Measurements from ENCODE around the gene SMIM38.

GRCh38 chr11:69114811-69115523, 40.8 kb upstream of the SMIM38 start:
- TF ChIP-seq, protein P1, sequence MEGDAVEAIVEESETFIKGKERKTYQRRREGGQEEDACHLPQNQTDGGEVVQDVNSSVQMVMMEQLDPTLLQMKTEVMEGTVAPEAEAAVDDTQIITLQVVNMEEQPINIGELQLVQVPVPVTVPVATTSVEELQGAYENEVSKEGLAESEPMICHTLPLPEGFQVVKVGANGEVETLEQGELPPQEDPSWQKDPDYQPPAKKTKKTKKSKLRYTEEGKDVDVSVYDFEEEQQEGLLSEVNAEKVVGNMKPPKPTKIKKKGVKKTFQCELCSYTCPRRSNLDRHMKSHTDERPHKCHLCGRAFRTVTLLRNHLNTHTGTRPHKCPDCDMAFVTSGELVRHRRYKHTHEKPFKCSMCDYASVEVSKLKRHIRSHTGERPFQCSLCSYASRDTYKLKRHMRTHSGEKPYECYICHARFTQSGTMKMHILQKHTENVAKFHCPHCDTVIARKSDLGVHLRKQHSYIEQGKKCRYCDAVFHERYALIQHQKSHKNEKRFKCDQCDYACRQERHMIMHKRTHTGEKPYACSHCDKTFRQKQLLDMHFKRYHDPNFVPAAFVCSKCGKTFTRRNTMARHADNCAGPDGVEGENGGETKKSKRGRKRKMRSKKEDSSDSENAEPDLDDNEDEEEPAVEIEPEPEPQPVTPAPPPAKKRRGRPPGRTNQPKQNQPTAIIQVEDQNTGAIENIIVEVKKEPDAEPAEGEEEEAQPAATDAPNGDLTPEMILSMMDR (IDR thresholded peaks at IDR 0.05) = no peak
- TF ChIP-seq POLR2A (IDR thresholded peaks at IDR 0.05) (no peak), POLR2AphosphoS5 (IDR thresholded peaks at IDR 0.05) (no peak)

Measured in breast epithelium (tissue), 3 donors.